Measurements from ENCODE around the gene P2RY6.

Gene P2RY6

GRCh38 chr11:73281201-73281741, 9.1 kb downstream of the P2RY6 start:
- DNase-seq (ENCODE audit: low spot score) = no peak

GRCh38 chr11:73281796-73282660, 9.9 kb downstream of the P2RY6 start:
- DNase-seq (ENCODE audit: low spot score) = no peak

GRCh38 chr11:73283276-73284000, 11.3 kb downstream of the P2RY6 start:
- no peak for DNase-seq (ENCODE audit: low spot score)

- no peak for DNase-seq (ENCODE audit: low spot score)
These were observed 12.0 kb downstream of the P2RY6 start for GRCh38 chr11:73284106-73284505.

- no peak for DNase-seq (ENCODE audit: low spot score)
These were observed 13.6 kb downstream of the P2RY6 start for GRCh38 chr11:73285721-73286120.

GRCh38 chr11:73286240-73286810, 14.2 kb downstream of the P2RY6 start:
- no peak for DNase-seq (ENCODE audit: low spot score)

- no peak for DNase-seq (ENCODE audit: low spot score)
These were observed 15.4 kb downstream of the P2RY6 start for GRCh38 chr11:73287400-73288101.

GRCh38 chr11:73288192-73288872, 16.2 kb downstream of the P2RY6 start:
- DNase-seq (ENCODE audit: low spot score) = no peak

- DNase-seq (ENCODE audit: low spot score) = peak; percentile 46
These were observed 17.0 kb downstream of the P2RY6 start for GRCh38 chr11:73288873-73289707.

GRCh38 chr11:73290536-73290935, 18.4 kb downstream of the P2RY6 start:
- no peak for DNase-seq (ENCODE audit: low spot score)

GRCh38 chr11:73291196-73291595, 19.1 kb downstream of the P2RY6 start:
- no peak for DNase-seq (ENCODE audit: low spot score)

GRCh38 chr11:73291781-73292524, 19.8 kb downstream of the P2RY6 start:
- no peak for DNase-seq (ENCODE audit: low spot score)

- DNase-seq (ENCODE audit: low spot score) = no peak
These were observed 20.4 kb downstream of the P2RY6 start for GRCh38 chr11:73292525-73292894.

GRCh38 chr11:73293356-73293936, 21.3 kb downstream of the P2RY6 start:
- DNase-seq (ENCODE audit: low spot score) = no peak

- DNase-seq (ENCODE audit: low spot score) = no peak
These were observed 22.5 kb downstream of the P2RY6 start for GRCh38 chr11:73294604-73295003.

GRCh38 chr11:73295241-73295995, 23.3 kb downstream of the P2RY6 start:
- DNase-seq (ENCODE audit: low spot score) = peak; percentile 63

GRCh38 chr11:73295996-73296318, 23.8 kb downstream of the P2RY6 start:
- DNase-seq (ENCODE audit: low spot score) = no peak

- DNase-seq (ENCODE audit: low spot score) = no peak
These were observed 24.5 kb downstream of the P2RY6 start for GRCh38 chr11:73296501-73297230.

Data from cerebellar cortex (tissue), 1 donor.